HG02571 (cell line): ENCODE measurements around the gene GPR153.

Source experiments
- ATAC-seq: cut with Tn5 transposase; IDR thresholded peaks from one replicate; pipeline ENCODE4 v1.9.1; 2021; ENCODE audit warnings: mild to moderate bottlenecking, moderate library complexity; ENCODE audit not compliant: unreplicated experiment

Gene GPR153

DNA sequence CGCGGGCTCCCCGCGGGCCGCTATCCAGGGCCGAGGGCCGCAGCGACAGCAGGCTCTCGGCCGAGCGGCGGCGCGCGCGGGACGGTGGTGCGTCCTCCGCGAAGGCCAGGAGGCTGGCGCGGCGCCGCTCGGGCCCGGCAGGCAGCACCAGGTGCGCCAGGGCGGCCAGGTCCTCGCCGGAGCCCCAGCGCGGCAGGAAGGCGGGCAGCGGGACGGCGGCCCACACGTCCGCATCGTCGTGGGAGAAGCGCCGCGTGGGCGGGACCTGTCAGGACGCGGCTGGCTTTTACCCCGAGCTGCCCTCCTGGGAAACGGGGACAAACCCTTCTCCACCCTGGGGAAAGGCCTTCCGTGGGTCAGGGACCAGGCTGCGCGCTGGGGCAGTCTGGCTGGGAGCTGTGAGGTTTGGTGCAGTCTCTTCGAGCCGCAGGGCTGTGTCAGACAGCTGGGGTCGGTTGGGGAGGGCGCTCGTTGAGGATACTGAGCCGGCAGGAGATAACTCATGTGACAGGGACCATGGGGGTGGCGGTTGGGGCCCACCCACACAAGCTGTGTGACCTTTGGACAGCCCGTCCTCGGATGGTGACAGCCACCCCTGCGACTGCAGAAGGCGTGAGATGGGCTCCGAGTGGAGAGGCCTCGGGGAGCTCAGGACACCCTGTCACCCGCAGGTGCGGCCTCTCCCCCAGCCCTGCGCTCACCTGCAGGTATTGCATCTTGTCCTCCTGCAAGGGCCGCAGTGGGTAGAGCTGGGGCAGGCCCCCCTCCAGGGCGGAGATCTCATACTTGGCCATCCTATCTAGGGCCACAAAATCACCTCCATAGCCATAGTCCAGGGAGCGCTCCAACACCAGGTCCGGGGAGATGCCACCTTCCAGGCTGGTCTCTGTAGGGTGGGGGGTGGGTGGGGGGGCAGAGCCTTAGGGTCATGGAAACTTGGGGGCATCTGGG, 10.9 kb downstream of the GPR153 start:
- ATAC-seq = no peak

- no peak for ATAC-seq
Measured at GRCh38 chr1:6248932-6249738, 11.8 kb downstream of the GPR153 start.

DNA sequence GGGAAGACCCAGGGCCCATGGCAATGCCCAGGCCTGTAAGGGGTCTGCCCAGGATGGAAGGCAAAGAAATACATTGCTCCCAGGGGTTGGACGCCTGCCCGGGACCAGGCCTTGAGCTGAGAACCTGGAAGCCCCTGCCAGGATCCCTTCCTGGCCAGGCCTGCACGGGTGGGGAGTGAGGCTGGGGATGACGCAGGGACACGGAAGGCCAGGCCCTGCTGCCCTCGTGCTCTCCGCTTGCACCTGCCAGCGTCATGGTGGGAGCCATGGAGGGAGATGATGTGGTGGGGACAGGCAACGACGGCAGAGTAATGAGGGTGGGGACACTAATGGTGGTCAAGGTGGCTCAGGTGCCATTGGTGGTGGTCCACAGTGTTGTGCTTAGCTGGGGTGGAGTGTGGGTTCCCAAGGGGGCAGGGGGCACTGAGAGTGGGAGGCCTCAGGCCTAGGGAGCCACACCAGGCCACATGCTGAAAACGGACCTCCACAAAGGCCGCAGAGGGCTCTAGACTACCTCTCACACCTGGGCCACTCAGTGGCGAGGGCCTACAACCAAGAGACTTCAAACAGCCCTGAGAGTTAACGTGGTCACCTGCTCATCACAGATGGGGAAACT, 12.6 kb downstream of the GPR153 start:
- no peak for ATAC-seq

GRCh38 chr1:6247651-6248050, 13.2 kb downstream of the GPR153 start:
- ATAC-seq = no peak

DNA sequence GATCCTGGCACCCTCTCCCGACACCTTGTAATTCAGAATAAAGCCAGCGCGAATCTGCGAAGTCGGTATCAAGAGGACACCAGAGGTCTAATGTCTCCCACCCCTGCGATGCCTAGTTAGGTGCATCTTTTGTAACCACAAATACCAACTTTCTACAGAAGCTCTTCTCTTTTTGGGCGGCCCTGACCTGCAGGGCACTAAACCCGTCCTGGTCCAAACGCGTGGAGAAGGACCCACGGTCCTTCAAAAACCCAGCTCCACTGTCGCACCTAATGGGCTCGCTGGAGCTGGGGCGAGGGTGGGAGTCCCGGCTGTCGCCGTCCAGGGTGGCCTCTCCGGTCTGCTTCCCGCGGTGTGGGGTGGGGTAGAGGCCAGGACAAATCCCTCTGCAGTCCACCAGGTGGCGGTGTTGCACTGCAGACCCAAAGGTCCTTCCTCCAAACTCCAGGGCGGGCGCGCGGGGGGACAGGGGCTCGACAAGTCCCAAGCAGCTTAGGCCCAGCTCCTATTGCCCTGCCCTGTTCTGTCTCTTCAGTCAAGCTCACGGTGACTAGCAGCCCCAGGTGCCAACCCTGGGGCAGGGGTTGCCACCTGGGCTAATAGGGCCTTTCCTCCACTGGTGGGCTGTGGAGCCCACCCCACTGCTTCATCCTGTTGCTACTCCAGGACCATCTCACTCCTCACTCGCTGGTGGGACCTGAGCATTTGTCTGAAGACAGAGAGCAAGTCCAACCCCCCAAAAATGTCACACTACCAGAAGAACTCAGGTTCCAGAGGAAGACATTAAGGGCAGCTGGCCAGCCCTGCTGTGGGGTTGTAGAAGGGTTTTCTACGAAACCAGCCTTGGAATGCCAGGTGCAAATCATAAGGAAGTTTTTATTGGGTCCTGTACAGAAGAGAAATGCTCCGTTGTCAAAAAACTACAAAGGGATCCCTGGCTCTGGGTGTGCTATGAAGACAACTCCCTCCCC, 14.1 kb downstream of the GPR153 start:
- ATAC-seq = no peak

DNA sequence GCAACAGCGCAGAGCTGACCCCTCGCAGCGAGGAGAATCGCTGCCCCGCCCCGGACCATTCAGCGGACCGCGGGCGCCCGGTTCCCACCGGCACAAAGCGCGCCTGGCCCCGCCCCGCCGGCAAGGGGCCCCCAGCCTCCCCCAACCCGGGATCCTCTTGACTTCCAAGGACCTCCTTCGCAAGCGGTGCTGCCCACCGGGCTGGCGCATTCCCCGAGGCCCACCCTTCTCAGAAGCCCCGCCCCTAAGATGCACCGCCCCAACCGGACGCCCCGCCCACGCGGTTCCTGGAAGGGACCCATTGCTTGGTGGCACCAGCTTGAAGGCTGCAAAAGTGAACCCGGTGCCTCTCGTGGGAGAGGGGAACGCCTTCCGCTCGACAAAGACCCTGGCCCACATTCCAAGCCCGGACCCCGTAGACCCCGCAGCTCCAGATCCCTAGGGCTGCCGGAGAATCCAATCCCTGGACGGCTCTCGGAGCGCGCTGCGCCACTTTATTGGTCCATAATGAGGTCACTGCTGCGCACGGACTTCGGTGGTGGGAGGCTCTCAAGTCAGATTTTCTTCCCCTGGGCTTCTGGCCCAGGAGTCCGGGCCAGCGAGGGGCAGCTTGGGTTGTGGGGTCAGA, 14.9 kb downstream of the GPR153 start:
- ATAC-seq = no peak

GRCh38 chr1:6245086-6245868, 15.6 kb downstream of the GPR153 start:
- ATAC-seq = no peak

DNA sequence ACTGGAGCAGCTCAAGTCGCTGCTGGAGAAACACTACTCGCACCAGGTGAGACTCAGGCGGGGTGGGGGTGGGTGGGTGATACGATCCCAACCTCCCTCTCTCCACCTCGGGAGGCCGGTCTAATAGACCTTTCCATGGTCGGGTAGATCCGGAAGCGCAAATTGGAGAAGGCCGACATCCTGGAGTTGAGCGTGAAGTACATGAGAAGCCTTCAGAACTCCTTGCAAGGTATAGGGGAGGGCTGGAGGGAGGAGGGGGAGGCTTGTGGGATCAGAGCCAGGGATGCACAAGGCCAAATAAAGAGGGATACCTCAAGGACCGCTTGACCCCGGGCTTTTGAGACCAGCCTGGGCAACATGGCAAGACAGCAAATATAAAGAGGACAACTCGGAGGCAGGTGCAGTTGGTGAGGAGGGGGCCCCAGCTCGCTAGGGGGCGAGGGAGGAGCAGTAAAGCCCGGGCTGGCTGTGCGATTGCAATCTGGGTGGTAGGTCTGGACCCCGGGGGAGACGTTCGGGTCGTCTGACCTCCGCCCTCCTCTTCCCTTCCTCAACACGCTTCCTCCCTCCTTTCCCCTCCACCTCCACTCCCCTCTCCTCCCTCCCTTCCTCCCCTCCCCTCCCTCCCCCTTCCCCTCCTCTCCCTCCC, 16.4 kb downstream of the GPR153 start:
- no peak for ATAC-seq

DNA sequence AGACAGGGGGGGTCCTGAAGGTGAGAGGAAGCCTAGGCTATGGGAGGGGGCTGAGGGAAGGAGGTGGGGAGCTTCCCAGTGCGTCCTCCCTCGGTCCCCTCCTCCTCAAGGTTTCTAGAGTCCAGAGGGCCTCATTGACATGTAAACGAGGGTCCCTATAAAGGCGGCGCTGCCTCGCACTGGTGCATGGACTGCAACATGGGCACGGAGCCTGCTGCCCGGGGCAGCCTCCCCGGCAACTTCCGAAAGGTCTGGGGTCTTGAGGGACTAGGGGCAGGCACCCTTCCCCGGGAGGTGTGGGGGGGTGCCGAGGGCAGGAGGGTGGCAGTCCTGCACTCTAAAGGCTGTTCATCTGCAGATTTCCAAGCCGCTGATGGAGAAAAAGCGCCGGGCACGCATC, 16.9 kb downstream of the GPR153 start, which contains the start of gene HES3:
Gene HES3, plus strand, starts transcription at position 187 of the 400 bp plus-strand sequence. Its CDS starts 187 bp downstream, at position 374.
- ATAC-seq = no peak

DNA sequence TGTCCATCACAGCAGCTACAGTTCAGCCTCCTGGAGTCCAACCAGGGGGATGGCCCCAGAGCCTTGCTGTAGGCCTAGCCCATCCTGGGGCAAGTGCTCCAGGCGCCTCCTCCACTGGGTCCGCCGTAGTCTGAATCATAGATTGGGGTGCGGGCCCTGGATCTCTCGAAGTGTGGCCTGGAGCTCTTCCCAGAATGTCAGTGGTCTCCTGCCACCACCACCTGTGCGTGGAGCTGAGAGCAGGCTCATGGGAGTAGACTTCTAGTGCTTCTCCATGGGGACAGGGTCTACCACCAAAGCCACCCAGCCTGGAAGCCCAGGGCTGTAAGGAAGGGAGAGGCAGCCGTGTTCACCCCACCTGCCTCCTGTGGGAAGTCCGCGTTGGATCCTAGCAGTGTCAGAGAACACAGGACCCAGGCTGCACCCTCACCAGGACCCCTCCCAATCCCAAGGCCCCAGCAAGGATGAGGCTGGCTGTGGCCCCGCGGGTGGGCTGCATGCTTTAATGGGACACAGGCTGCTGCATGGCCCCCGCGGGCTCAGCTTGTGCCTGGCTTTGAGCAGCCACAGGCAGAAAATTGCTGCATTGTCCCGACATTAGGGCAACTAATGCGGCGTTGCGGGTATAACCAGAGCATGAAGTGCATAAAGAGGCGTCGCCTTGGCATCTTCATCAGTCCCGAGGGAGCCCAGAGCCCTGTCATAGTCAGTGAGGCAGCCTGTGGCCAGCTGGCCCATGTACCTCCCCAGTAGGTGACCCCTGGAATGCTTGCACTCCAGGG, 17.7 kb downstream of the GPR153 start:
- ATAC-seq = no peak

DNA sequence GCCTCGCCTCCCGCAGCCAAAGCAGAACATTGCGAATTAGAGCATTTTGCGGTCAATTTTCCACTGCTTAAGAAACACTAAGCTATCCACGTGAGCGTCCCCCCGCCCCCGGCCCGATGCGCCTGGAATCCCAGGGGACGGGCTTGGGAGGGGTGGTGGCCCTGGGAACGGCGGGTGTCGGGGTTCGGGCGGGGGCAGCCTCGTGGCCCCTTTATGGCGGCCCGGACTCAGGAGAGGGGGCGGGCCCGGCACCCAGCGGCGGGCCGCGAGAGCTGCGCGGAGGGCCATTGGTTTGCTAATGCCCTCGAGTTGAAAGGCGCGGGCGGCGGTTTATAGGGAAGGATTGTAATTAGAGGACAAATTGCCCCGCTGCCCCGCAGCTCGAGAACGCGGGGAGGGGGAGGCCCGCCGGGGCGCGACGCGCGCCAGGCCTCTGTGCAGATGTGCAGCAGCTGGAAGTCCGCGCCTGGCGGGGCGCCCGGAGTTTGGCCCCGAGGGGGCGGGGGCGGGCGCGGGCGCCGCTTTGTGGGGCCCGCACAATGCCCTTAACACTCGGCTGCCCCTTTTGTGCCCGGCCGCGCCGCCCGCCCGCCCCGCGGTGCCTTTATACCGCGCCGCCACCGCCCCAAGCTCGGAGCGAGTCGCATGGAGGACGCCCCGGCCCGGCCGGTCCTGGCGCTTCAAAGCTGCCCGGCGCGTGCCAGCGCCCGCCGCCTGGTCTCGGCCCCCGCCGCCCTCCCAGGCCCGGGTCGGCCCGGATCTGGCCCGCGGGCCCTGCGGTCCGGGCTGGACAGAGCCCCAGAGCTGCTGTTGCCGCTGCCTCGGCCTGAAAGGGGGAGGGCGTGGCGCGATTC, 18.8 kb downstream of the GPR153 start:
- no peak for ATAC-seq

DNA sequence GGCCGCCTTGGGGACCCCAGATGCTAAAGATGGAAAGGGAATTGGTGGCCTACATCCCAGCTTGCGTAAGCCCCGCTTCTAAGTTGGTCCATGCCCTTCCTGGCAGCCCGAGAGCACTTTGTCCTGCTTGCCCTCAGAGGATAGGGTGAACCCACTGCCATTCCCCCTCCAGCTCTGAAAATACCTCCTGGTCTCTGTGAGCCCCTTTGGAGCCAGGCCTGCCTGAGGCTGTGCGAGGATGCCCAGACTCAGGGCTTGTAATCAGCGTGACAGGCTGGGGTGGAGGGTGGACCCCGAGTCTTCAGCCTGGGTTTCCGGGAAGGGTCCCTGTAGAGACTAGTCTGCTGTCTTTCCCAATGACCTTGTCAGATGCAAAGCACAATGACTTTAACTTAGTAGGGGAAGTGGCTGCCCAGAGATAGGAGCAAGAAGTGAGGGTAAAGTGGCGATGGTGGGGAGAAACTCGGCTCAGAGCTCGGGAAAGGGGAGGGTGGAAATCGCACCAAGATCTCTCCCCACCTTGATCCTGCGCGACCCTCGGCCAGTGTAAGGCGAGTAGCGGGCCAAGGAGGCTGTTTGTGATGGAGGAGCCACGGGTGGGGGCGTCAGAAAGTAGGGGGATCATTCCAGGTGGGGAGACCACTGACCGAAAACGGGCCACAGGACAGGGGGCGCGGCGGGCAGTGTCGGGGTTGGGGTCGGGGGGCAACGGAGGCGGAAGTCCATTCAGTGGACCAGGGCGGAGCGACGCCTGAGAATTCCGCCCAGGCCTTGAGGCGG, 19.6 kb downstream of the GPR153 start:
- ATAC-seq = no peak

- ATAC-seq = no peak
Measured at GRCh38 chr1:6239950-6240768, 20.7 kb downstream of the GPR153 start.

DNA sequence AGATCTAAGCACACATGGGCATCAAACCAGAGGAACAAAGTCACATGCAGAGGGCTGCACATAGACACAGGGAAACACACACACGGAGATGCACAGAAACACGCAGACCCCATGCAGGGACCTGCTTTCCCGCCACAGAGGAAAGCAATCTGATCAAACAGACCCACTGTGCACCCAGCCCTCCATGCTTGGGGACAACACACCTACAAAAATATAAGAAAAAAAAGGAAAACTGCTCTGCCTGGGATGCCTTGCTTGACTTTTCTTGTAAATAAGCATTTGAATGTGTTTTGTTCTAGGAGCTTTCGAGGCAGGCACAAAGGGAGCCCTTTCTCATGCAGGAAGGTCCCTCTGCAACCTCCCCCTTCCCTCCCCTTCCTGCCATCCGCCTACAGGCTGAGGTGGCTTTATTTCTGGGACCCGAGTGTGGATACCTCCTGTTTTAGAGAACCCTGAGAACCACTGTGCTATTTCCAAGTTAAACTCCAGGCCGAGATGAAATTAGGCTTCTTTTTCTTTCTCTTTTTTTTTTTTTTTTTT, 21.6 kb downstream of the GPR153 start:
- no peak for ATAC-seq

DNA sequence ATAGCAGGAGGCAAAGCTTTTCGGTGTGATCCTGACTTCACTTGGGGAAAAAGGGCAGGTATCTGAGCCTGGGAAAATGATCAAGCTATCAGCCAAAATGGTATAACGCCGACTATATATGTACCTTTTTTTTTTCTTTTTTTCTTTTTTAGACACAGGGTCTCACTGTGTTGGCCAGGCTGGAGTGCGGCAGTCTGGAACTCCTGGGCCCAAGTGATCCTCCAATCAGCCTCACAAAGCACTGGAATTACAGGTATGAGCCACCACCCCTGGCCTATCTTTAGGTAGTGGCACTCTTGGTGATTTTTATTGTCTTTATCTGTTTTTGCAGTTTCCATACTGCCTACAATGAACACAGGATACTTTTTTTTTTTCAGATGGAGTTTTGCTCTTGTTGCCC, 23.8 kb downstream of the GPR153 start:
- no peak for ATAC-seq
